HepG2 (cell line): ENCODE data around the gene GOLPH3. TPM values are rescaled to one million over a fixed set of nuclear protein-coding genes. Genes with fewer than 3 reads are reported as not detected.

ENCODE experiments used
- DNMT1 ChIP-seq: sonication (generic); formaldehyde crosslinking; IDR thresholded peaks from 2 replicates; pipeline ENCODE4 v1.5.1; 2020; ENCODE audit warnings: mild to moderate bottlenecking, missing genetic modification reagents
- KLF15 ChIP-seq: sonication (generic); formaldehyde crosslinking; IDR thresholded peaks from 2 replicates; pipeline ENCODE4 v1.8.1; 2023; ENCODE audit warnings: borderline replicate concordance, mild to moderate bottlenecking, inconsistent platforms, missing genetic modification reagents, mixed read lengths
- MAX ChIP-seq: IDR thresholded peaks from 2 replicates; pipeline ENCODE4 v1.6.1; 2012; ENCODE audit warnings: inconsistent platforms
- MXI1 ChIP-seq: IDR thresholded peaks from 3 replicates; pipeline ENCODE4 v1.6.1; 2012; ENCODE audit warnings: low read depth, low read length, inconsistent platforms, borderline replicate concordance
- RAD51 ChIP-seq: fragments of 450-650 bp; IDR thresholded peaks from 2 replicates; pipeline ENCODE4 v1.6.1; 2016; ENCODE audit warnings: borderline replicate concordance
- SAFB2 ChIP-seq: sonication (generic); formaldehyde crosslinking; IDR thresholded peaks from 2 replicates; pipeline ENCODE4 v1.5.1; 2020; ENCODE audit warnings: missing genetic modification reagents, low read depth, mild to moderate bottlenecking, borderline replicate concordance
- TBP ChIP-seq: sonication (generic); formaldehyde crosslinking; IDR thresholded peaks from 2 replicates; pipeline ENCODE4 v1.5.0; 2020; ENCODE audit warnings: missing genetic modification reagents
- ZFP91 ChIP-seq: sonication (generic); formaldehyde crosslinking; IDR thresholded peaks from 2 replicates; pipeline ENCODE4 v1.9.0; 2022; ENCODE audit warnings: missing genetic modification reagents, mild to moderate bottlenecking, borderline replicate concordance
- ZNF136 ChIP-seq: sonication (generic); formaldehyde crosslinking; IDR thresholded peaks from 2 replicates; pipeline ENCODE4 v1.8.1; 2022; ENCODE audit warnings: low read depth, mild to moderate bottlenecking, moderate library complexity, missing genetic modification reagents
- ZNF138 ChIP-seq: sonication (generic); formaldehyde crosslinking; IDR thresholded peaks from 2 replicates; pipeline ENCODE4 v1.5.0; 2020; ENCODE audit warnings: mild to moderate bottlenecking, low read depth, missing genetic modification reagents
- ZNF260 ChIP-seq: sonication (generic); formaldehyde crosslinking; IDR thresholded peaks from 2 replicates; pipeline ENCODE4 v1.4.0; 2020; ENCODE audit warnings: missing genetic modification reagents, low read depth, mild to moderate bottlenecking, borderline replicate concordance
- ZNF296 ChIP-seq: sonication (generic); formaldehyde crosslinking; conservative IDR thresholded peaks from 2 replicates; pipeline ENCODE4 v1.5.0; 2020; ENCODE audit warnings: mild to moderate bottlenecking, missing genetic modification reagents
- ZNF550 ChIP-seq: sonication (generic); formaldehyde crosslinking; IDR thresholded peaks from 2 replicates; pipeline ENCODE4 v1.4.0; 2020; ENCODE audit warnings: mild to moderate bottlenecking, missing genetic modification reagents, borderline replicate concordance
- ZNF670 ChIP-seq: sonication (generic); formaldehyde crosslinking; IDR thresholded peaks from 2 replicates; pipeline ENCODE4 v1.8.0; 2022; ENCODE audit warnings: mild to moderate bottlenecking, missing genetic modification reagents, borderline replicate concordance
- ZNF839 ChIP-seq: sonication (generic); formaldehyde crosslinking; IDR thresholded peaks from 2 replicates; pipeline ENCODE4 v1.4.0; 2020; ENCODE audit warnings: missing genetic modification reagents, mild to moderate bottlenecking, borderline replicate concordance
- ZNF841 ChIP-seq: sonication (generic); formaldehyde crosslinking; IDR thresholded peaks from 2 replicates; pipeline ENCODE4 v1.8.1; 2023; ENCODE audit warnings: missing genetic modification reagents, borderline replicate concordance
- polyA plus RNA-seq, 8 experiments: library from polyadenylated mRNA; depleted of rRNA in 3 of 8; stranded (reverse) in 7 of 8; unstranded in 1 of 8; fragments of >200 nt; fragmentation: Illumina TruSeq in 4 of 8; extraction: Trizol in 4 of 8; gene quantifications; 2 replicates each; pipeline versions ENCODE4 v1.2.1 to v1.2.3, GENCODE V29; 2011 to 2016; ENCODE audit warnings: low read depth in 4 of 8, missing spikeins in 1 of 8, mixed read lengths in 1 of 8; ENCODE audit not compliant: insufficient read depth in 1 of 8
- total RNA-seq, 5 experiments: library from RNA; depleted of rRNA; stranded (reverse); fragments of >200 nt; fragmentation: Illumina TruSeq; extraction: Trizol; gene quantifications; 2 replicates each; pipeline ENCODE4 v1.2.3, GENCODE V29; 2016; ENCODE audit warnings: low read depth in 1 of 5
- TF ChIP-seq, protein P1 (sequence below): IDR thresholded peaks from 2 replicates; pipeline ENCODE4 v1.6.1; 2016; ENCODE audit warnings: low read depth
- TF ChIP-seq, protein P2 (sequence below): sonication (generic); formaldehyde crosslinking; IDR thresholded peaks from 2 replicates; pipeline ENCODE4 v1.8.1; 2022; ENCODE audit warnings: low read depth, mild to moderate bottlenecking, missing genetic modification reagents
- TF ChIP-seq, protein P3 (sequence below), 2 experiments: fragments of 450-650 bp in 1 of 2; sonication (generic) in 1 of 2; formaldehyde crosslinking; IDR thresholded peaks; 2 replicates each; pipeline versions ENCODE4 v1.5.0 to v1.8.0; 2020 to 2022; ENCODE audit warnings: mild to moderate bottlenecking in 1 of 2, missing genetic modification reagents in 1 of 2
- TF ChIP-seq, protein P4 (sequence below): conservative IDR thresholded peaks from 2 replicates; pipeline ENCODE4 v1.6.1; 2018; ENCODE audit warnings: missing genetic modification reagents

Gene GOLPH3
- total and polyA plus RNA-seq, 2 of the 13 experiments (the other 11 are each of a cell fraction or from before 2014, with no cell fraction given) = 59.5 to 84.5 TPM

DNA sequence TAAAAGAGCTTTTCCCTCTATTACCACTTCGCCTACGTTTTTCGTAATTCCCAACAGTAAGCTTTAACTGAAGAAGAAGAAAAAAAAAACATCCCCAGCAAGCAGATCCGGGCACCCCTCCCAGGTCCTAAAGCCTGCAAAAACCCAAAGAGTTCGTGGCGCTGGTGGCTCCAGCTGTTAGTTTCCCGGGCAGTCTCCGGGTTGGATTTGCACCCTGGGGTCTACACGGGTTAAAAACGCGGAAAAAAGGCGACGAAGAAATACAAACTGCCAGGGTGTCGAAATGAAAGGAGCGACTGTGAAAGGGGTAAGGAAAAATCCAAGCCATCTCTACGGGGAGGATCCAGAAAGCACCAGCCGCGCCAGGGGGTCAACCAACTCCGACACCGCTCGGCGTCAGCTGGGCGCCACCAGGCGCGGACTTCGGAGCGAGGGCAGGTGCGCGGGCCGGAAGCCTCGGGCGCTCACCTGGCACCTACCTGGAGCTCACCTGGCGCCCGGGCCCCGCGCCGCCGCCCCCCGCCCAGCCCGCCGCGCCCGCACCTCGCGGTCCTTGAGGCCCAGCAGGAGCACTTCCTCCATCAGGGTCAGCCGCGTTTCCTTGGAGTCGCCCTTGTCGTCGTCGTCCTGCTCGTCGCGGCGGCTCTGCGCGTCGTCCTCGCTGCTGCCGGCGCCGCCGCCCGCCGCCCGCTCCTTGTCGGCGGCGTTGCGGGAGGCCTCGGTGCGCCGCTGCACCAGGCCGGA lies 680 bp downstream of the GOLPH3 start (continued):
- TF ChIP-seq ZNF136 (CRISPR knock-in tag) (no peak), ZNF839 (CRISPR knock-in tag) (no peak), KLF15 (CRISPR knock-in tag) (no peak), ZFP91 (no peak), ZNF296 (CRISPR knock-in tag) (no peak), ZNF260 (no peak), RAD51 (no peak), ZNF841 (CRISPR knock-in tag) (no peak), ZNF138 (CRISPR knock-in tag) (no peak), ZNF670 (CRISPR knock-in tag) (peak; percentile 3; the same call in 1 of the 2 replicates), TBP (CRISPR knock-in tag) (no peak), DNMT1 (no peak; the same call in 1 of the 2 replicates), ZNF550 (CRISPR knock-in tag) (no peak), SAFB2 (0 out of 2 replicates have a peak, but pooled peaks have one; percentile 9), MAX (peak; percentile 30; the same call in 1 of the 2 replicates), MXI1 (no peak)
- TF ChIP-seq, protein P1, sequence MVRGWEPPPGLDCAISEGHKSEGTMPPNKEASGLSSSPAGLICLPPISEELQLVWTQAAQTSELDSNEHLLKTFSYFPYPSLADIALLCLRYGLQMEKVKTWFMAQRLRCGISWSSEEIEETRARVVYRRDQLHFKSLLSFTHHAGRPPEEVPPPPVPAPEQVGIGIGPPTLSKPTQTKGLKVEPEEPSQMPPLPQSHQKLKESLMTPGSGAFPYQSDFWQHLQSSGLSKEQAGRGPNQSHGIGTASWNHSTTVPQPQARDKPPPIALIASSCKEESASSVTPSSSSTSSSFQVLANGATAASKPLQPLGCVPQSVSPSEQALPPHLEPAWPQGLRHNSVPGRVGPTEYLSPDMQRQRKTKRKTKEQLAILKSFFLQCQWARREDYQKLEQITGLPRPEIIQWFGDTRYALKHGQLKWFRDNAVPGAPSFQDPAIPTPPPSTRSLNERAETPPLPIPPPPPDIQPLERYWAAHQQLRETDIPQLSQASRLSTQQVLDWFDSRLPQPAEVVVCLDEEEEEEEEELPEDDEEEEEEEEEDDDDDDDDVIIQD (CRISPR knock-in tag) = no peak
- TF ChIP-seq, protein P2, sequence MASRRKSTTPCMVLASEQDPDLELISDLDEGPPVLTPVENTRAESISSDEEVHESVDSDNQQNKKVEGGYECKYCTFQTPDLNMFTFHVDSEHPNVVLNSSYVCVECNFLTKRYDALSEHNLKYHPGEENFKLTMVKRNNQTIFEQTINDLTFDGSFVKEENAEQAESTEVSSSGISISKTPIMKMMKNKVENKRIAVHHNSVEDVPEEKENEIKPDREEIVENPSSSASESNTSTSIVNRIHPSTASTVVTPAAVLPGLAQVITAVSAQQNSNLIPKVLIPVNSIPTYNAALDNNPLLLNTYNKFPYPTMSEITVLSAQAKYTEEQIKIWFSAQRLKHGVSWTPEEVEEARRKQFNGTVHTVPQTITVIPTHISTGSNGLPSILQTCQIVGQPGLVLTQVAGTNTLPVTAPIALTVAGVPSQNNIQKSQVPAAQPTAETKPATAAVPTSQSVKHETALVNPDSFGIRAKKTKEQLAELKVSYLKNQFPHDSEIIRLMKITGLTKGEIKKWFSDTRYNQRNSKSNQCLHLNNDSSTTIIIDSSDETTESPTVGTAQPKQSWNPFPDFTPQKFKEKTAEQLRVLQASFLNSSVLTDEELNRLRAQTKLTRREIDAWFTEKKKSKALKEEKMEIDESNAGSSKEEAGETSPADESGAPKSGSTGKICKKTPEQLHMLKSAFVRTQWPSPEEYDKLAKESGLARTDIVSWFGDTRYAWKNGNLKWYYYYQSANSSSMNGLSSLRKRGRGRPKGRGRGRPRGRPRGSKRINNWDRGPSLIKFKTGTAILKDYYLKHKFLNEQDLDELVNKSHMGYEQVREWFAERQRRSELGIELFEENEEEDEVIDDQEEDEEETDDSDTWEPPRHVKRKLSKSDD (CRISPR knock-in tag) = no peak
- TF ChIP-seq, protein P3, sequence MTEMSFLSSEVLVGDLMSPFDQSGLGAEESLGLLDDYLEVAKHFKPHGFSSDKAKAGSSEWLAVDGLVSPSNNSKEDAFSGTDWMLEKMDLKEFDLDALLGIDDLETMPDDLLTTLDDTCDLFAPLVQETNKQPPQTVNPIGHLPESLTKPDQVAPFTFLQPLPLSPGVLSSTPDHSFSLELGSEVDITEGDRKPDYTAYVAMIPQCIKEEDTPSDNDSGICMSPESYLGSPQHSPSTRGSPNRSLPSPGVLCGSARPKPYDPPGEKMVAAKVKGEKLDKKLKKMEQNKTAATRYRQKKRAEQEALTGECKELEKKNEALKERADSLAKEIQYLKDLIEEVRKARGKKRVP (CRISPR knock-in tag; IDR thresholded peaks at IDR 0.05) = no peak
- TF ChIP-seq, protein P4, sequence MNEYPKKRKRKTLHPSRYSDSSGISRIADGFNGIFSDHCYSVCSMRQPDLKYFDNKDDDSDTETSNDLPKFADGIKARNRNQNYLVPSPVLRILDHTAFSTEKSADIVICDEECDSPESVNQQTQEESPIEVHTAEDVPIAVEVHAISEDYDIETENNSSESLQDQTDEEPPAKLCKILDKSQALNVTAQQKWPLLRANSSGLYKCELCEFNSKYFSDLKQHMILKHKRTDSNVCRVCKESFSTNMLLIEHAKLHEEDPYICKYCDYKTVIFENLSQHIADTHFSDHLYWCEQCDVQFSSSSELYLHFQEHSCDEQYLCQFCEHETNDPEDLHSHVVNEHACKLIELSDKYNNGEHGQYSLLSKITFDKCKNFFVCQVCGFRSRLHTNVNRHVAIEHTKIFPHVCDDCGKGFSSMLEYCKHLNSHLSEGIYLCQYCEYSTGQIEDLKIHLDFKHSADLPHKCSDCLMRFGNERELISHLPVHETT (CRISPR knock-in tag) = no peak
